Lower leg skin (tissue), 4 donors: ENCODE measurements around the gene TMEFF1. TPM values are rescaled to one million over a fixed set of nuclear protein-coding genes. Genes with fewer than 3 reads are reported as not detected.
"Not testable (repeated sequence)": the region's sequence is repeated elsewhere in the genome, so short reads cannot be mapped to it uniquely, and the experiment has no call there.

ENCODE experiments used
- DNase-seq, 2 donors: peaks; one replicate each; pipeline ENCODE4 v3.0.0-alpha.2; 2019; ENCODE audit warnings: low spot score in 2 of 2
- H3K4me3 ChIP-seq: fragments of 200-600 bp; sonication (generic); 2 replicates; pipeline ENCODE4 v1.5.1; 2017; ENCODE audit warnings: mild to moderate bottlenecking, low read depth; ENCODE audit not compliant: poor library complexity, severe bottlenecking
- POLR2A ChIP-seq, 2 donors: fragments of 450-650 bp; IDR thresholded peaks; one replicate each; pipeline ENCODE4 v1.6.1; 2016 to 2017; ENCODE audit warnings: antibody characterized with exemption in 2 of 2, mild to moderate bottlenecking in 1 of 2, moderate library complexity in 1 of 2
- WGBS, 2 donors: methylation state at CpG; one replicate each; pipeline ENCODE4 v1.1.5; 2018; 5-methylcytosine and 5-hydroxymethylcytosine counted together
- intact Hi-C: fragments of 100-400 bp; cut with DNase I; formaldehyde crosslinking; loops from one replicate; pipeline ENCODE4 v1.15.0; 2023; ENCODE audit warnings: low total_unique reads
- total RNA-seq, 4 donors: library from RNA; depleted of rRNA; stranded (reverse); fragments of >200 nt; gene quantifications; one replicate each; pipeline ENCODE4 v1.1.0, GENCODE V29; 2016
- TF ChIP-seq, protein P1 (sequence below), 3 donors: fragments of 450-650 bp; IDR thresholded peaks; one replicate each; pipeline ENCODE4 v1.5.1; 2016; ENCODE audit warnings: antibody characterized with exemption in 3 of 3, mild to moderate bottlenecking in 3 of 3, moderate library complexity in 2 of 3

The TMEFF1 gene
- total RNA-seq, 4 donors from 2014 or later = not detected

- intact Hi-C loops = loop anchor here (10.0 kb wide), 1 partner anchor 1253 kb away; no protein-coding TSS in a partner anchor
- TF ChIP-seq, protein P1, sequence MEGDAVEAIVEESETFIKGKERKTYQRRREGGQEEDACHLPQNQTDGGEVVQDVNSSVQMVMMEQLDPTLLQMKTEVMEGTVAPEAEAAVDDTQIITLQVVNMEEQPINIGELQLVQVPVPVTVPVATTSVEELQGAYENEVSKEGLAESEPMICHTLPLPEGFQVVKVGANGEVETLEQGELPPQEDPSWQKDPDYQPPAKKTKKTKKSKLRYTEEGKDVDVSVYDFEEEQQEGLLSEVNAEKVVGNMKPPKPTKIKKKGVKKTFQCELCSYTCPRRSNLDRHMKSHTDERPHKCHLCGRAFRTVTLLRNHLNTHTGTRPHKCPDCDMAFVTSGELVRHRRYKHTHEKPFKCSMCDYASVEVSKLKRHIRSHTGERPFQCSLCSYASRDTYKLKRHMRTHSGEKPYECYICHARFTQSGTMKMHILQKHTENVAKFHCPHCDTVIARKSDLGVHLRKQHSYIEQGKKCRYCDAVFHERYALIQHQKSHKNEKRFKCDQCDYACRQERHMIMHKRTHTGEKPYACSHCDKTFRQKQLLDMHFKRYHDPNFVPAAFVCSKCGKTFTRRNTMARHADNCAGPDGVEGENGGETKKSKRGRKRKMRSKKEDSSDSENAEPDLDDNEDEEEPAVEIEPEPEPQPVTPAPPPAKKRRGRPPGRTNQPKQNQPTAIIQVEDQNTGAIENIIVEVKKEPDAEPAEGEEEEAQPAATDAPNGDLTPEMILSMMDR (IDR thresholded peaks at IDR 0.05) = peak in 1 of 3 donors; percentile 69
- TF ChIP-seq POLR2A (IDR thresholded peaks at IDR 0.05) = no peak
- WGBS, 2 donors = 85 to 89% methylated on average over 1 of the region's 1 CpG
- DNase-seq = peak; percentile 78 to 93
- no peak overlapping the region for H3K4me3 ChIP-seq
These were observed 34.8 kb upstream of the TMEFF1 start for GRCh38 chr9:100437860-100438805.

- no peak overlapping the region for H3K4me3 ChIP-seq
- no peak for DNase-seq
- intact Hi-C loops = no loop called here
- TF ChIP-seq, protein P1 (IDR thresholded peaks at IDR 0.05) = no peak
- no peak for TF ChIP-seq POLR2A (IDR thresholded peaks at IDR 0.05)
- 90 to 93% methylated on average over 3 of the region's 3 CpGs for WGBS, 2 donors
These were observed 32.9 kb upstream of the TMEFF1 start for GRCh38 chr9:100440071-100440470.

GRCh38 chr9:100440487-100440886 lies 32.5 kb upstream of the TMEFF1 start:
- DNase-seq, H3K4me3 ChIP-seq, intact Hi-C loops: not testable (repeated sequence)
- 87 to 90% methylated on average over 4 to 5 of the region's 5 CpGs for WGBS, 2 donors

GRCh38 chr9:100441911-100442361 lies 31.0 kb upstream of the TMEFF1 start:
- DNase-seq = no peak
- intact Hi-C loops = no loop called here
- no peak for TF ChIP-seq POLR2A (IDR thresholded peaks at IDR 0.05)
- TF ChIP-seq, protein P1 (IDR thresholded peaks at IDR 0.05) = no peak
- 83 to 86% methylated on average over 19 of the region's 19 CpGs for WGBS, 2 donors
- no peak overlapping the region for H3K4me3 ChIP-seq

GRCh38 chr9:100443781-100444768 lies 28.9 kb upstream of the TMEFF1 start:
- no peak overlapping the region for H3K4me3 ChIP-seq
- WGBS, 2 donors = 66 to 69% methylated on average over 4 of the region's 4 CpGs
- no peak for TF ChIP-seq POLR2A (IDR thresholded peaks at IDR 0.05)
- TF ChIP-seq, protein P1 (IDR thresholded peaks at IDR 0.05) = no peak
- intact Hi-C loops = no loop called here
- DNase-seq = no peak
